ENCODE results near the gene STXBP3.

STXBP3 gene

GRCh38 chr1:108817811-108818210 lies 71.3 kb downstream of the STXBP3 start:
- H3K27me3 ChIP-seq (ENCODE audit: control insufficient read depth, insufficient read depth, low read length, poor library complexity, severe bottlenecking), result no peaks in the 10 kb centered on the region
- H3K9me3 ChIP-seq (ENCODE audit: control insufficient read depth, low read length), result no peaks in the 10 kb centered on the region
- no peaks in the 10 kb centered on the region for H3K36me3 ChIP-seq (ENCODE audit: control insufficient read depth, insufficient read depth, low read length)
- no peak overlapping the region for H3K27ac ChIP-seq (ENCODE audit: insufficient read depth, low read depth, low read length, poor library complexity, severe bottlenecking)
- peaks cover 16% of the 10 kb centered on the region for H3K4me1 ChIP-seq (ENCODE audit: control insufficient read depth, insufficient read depth, low read length)
- H3K4me3 ChIP-seq (ENCODE audit: insufficient read depth, low read depth, low read length), result no peak overlapping the region

- H3K27ac ChIP-seq (ENCODE audit: insufficient read depth, low read depth, low read length, poor library complexity, severe bottlenecking), result no peak overlapping the region
- peaks cover 11% of the 10 kb centered on the region for H3K4me1 ChIP-seq (ENCODE audit: control insufficient read depth, insufficient read depth, low read length)
- no peaks in the 10 kb centered on the region for H3K36me3 ChIP-seq (ENCODE audit: control insufficient read depth, insufficient read depth, low read length)
- 93 to 94% methylated on average over 5 of the region's 5 CpGs for WGBS, 2 experiments
- H3K27me3 ChIP-seq (ENCODE audit: control insufficient read depth, insufficient read depth, low read length, poor library complexity, severe bottlenecking), result no peaks in the 10 kb centered on the region
- H3K4me3 ChIP-seq (ENCODE audit: insufficient read depth, low read depth, low read length), result no peak overlapping the region
- H3K9me3 ChIP-seq (ENCODE audit: control insufficient read depth, low read length), result no peaks in the 10 kb centered on the region
Observed at GRCh38 chr1:108819878-108820277, 73.4 kb downstream of the STXBP3 start.

DNA sequence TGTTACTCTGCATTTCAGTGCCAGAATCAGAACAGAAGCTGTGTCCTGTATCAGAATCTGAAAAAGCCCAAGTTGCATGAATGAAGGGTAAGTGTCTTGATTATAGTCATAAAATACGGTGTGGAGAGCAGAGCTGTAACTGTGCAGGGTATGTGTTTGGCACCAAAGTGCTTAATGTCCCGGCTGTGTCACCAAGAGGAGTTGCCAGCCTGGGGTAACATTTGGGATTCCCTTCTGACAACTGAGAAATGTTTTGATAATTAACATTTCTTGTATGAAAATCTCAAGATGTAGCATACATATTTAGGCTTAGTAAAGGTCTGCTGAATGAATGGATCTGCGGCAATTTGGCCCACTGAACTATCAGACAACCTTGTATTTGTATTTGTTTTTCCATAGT lies 77.2 kb downstream of the STXBP3 start:
- Histone ChIP-seq H3K9me3 (ENCODE audit: control insufficient read depth, low read length) (no peaks in the 10 kb centered on the region), H3K27me3 (ENCODE audit: control insufficient read depth, insufficient read depth, low read length, poor library complexity, severe bottlenecking) (no peaks in the 10 kb centered on the region), H3K27ac (ENCODE audit: insufficient read depth, low read depth, low read length, poor library complexity, severe bottlenecking) (no peak overlapping the region), H3K36me3 (ENCODE audit: control insufficient read depth, insufficient read depth, low read length) (no peaks in the 10 kb centered on the region), H3K4me3 (ENCODE audit: insufficient read depth, low read depth, low read length) (no peak overlapping the region), H3K4me1 (ENCODE audit: control insufficient read depth, insufficient read depth, low read length) (no peaks in the 10 kb centered on the region)
- WGBS, 2 experiments, result 65 to 67% methylated on average over 3 of the region's 3 CpGs

DNA sequence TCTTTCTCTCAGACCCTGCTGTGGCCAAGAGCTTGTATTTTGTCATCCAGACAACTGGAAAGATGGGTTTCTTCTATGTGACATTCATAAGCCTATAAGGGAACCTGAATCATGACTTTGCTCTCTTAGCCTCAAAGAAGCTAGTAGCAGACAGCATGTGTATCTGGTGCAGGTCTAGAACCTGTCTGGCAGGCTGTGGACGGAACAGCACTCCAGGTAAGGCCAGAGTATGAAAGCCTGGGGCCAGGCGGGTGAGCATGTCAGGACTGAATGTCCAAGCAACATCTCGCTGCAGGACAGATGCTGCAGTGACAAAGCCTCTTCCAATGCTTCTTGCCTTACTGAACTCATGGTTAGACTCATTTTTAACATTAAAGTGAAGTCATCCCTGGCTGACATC lies 77.6 kb downstream of the STXBP3 start:
- no peaks in the 10 kb centered on the region for H3K27me3 ChIP-seq (ENCODE audit: control insufficient read depth, insufficient read depth, low read length, poor library complexity, severe bottlenecking)
- no peaks in the 10 kb centered on the region for H3K36me3 ChIP-seq (ENCODE audit: control insufficient read depth, insufficient read depth, low read length)
- no peaks in the 10 kb centered on the region for H3K4me1 ChIP-seq (ENCODE audit: control insufficient read depth, insufficient read depth, low read length)
- H3K9me3 ChIP-seq (ENCODE audit: control insufficient read depth, low read length), result no peaks in the 10 kb centered on the region
- H3K27ac ChIP-seq (ENCODE audit: insufficient read depth, low read depth, low read length, poor library complexity, severe bottlenecking), result no peak overlapping the region
- H3K4me3 ChIP-seq (ENCODE audit: insufficient read depth, low read depth, low read length), result no peak overlapping the region
- WGBS, 2 experiments, result 89 to 92% methylated on average over 3 of the region's 3 CpGs

GRCh38 chr1:108826081-108826635 lies 79.7 kb downstream of the STXBP3 start:
- H3K27ac ChIP-seq (ENCODE audit: insufficient read depth, low read depth, low read length, poor library complexity, severe bottlenecking), result no peak overlapping the region
- H3K27me3 ChIP-seq (ENCODE audit: control insufficient read depth, insufficient read depth, low read length, poor library complexity, severe bottlenecking), result no peaks in the 10 kb centered on the region
- H3K4me1 ChIP-seq (ENCODE audit: control insufficient read depth, insufficient read depth, low read length), result no peaks in the 10 kb centered on the region
- no peak overlapping the region for H3K4me3 ChIP-seq (ENCODE audit: insufficient read depth, low read depth, low read length)
- no peaks in the 10 kb centered on the region for H3K36me3 ChIP-seq (ENCODE audit: control insufficient read depth, insufficient read depth, low read length)
- WGBS, 2 experiments, result 94 to 98% methylated on average over 3 of the region's 3 CpGs
- no peaks in the 10 kb centered on the region for H3K9me3 ChIP-seq (ENCODE audit: control insufficient read depth, low read length)

- H3K27ac ChIP-seq (ENCODE audit: insufficient read depth, low read depth, low read length, poor library complexity, severe bottlenecking), result no peak overlapping the region
Observed at GRCh38 chr1:108828074-108828961, 81.8 kb downstream of the STXBP3 start.

GRCh38 chr1:108829498-108829916 lies 83.0 kb downstream of the STXBP3 start:
- no peaks in the 10 kb centered on the region for H3K4me1 ChIP-seq (ENCODE audit: control insufficient read depth, insufficient read depth, low read length)
- H3K4me3 ChIP-seq (ENCODE audit: insufficient read depth, low read depth, low read length), result no peak overlapping the region
- no peaks in the 10 kb centered on the region for H3K9me3 ChIP-seq (ENCODE audit: control insufficient read depth, low read length)
- no peaks in the 10 kb centered on the region for H3K27me3 ChIP-seq (ENCODE audit: control insufficient read depth, insufficient read depth, low read length, poor library complexity, severe bottlenecking)
- 93 to 95% methylated on average over 6 of the region's 6 CpGs for WGBS, 2 experiments
- no peaks in the 10 kb centered on the region for H3K36me3 ChIP-seq (ENCODE audit: control insufficient read depth, insufficient read depth, low read length)
- H3K27ac ChIP-seq (ENCODE audit: insufficient read depth, low read depth, low read length, poor library complexity, severe bottlenecking), result no peak overlapping the region

More at GRCh38 chr1:108828074-108828961, 81.8 kb downstream of the STXBP3 start:
- Histone ChIP-seq H3K36me3 (ENCODE audit: control insufficient read depth, insufficient read depth, low read length) (no peaks in the 10 kb centered on the region), H3K27me3 (ENCODE audit: control insufficient read depth, insufficient read depth, low read length, poor library complexity, severe bottlenecking) (no peaks in the 10 kb centered on the region), H3K4me3 (ENCODE audit: insufficient read depth, low read depth, low read length) (no peak overlapping the region), H3K4me1 (ENCODE audit: control insufficient read depth, insufficient read depth, low read length) (no peaks in the 10 kb centered on the region), H3K9me3 (ENCODE audit: control insufficient read depth, low read length) (no peaks in the 10 kb centered on the region)
- 51 to 53% methylated on average over 12 of the region's 12 CpGs for WGBS, 2 experiments

GRCh38 chr1:108830119-108831008 lies 83.9 kb downstream of the STXBP3 start:
- H3K4me3 ChIP-seq (ENCODE audit: insufficient read depth, low read depth, low read length), result no peak overlapping the region
- no peaks in the 10 kb centered on the region for H3K4me1 ChIP-seq (ENCODE audit: control insufficient read depth, insufficient read depth, low read length)
- no peaks in the 10 kb centered on the region for H3K27me3 ChIP-seq (ENCODE audit: control insufficient read depth, insufficient read depth, low read length, poor library complexity, severe bottlenecking)
- 93% methylated on average over 20 of the region's 20 CpGs for WGBS, 2 experiments
- no peaks in the 10 kb centered on the region for H3K9me3 ChIP-seq (ENCODE audit: control insufficient read depth, low read length)
- H3K36me3 ChIP-seq (ENCODE audit: control insufficient read depth, insufficient read depth, low read length), result no peaks in the 10 kb centered on the region
- no peak overlapping the region for H3K27ac ChIP-seq (ENCODE audit: insufficient read depth, low read depth, low read length, poor library complexity, severe bottlenecking)

- Histone ChIP-seq H3K27ac (ENCODE audit: insufficient read depth, low read depth, low read length, poor library complexity, severe bottlenecking) (no peak overlapping the region), H3K4me1 (ENCODE audit: control insufficient read depth, insufficient read depth, low read length) (no peaks in the 10 kb centered on the region), H3K36me3 (ENCODE audit: control insufficient read depth, insufficient read depth, low read length) (no peaks in the 10 kb centered on the region), H3K4me3 (ENCODE audit: insufficient read depth, low read depth, low read length) (no peak overlapping the region), H3K27me3 (ENCODE audit: control insufficient read depth, insufficient read depth, low read length, poor library complexity, severe bottlenecking) (no peaks in the 10 kb centered on the region), H3K9me3 (ENCODE audit: control insufficient read depth, low read length) (no peaks in the 10 kb centered on the region)
- WGBS, 2 experiments, result 96% methylated on average over 2 of the region's 2 CpGs
Observed at GRCh38 chr1:108831225-108831624, 84.8 kb downstream of the STXBP3 start.

DNA sequence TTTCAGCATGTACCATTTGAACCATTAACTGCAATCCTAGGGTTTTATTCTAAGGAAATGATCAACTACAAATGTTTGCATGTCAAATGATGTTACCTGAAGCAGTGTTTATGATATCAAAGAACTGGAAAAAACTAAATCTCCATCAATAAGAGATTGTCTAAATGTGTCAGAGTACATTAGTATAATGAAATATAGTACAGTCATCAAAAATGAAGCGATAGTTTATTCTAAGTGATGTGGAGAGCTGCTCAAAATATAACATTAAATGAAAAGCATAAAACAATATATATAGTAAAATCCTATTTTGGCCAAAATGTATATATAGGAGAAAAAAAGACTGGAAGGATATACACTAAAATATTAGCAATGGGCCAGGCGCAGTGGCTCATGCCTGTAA lies 86.5 kb downstream of the STXBP3 start:
- H3K4me1 ChIP-seq (ENCODE audit: control insufficient read depth, insufficient read depth, low read length), result no peaks in the 10 kb centered on the region
- no peak overlapping the region for H3K27ac ChIP-seq (ENCODE audit: insufficient read depth, low read depth, low read length, poor library complexity, severe bottlenecking)
- no peaks in the 10 kb centered on the region for H3K9me3 ChIP-seq (ENCODE audit: control insufficient read depth, low read length)
- no peaks in the 10 kb centered on the region for H3K27me3 ChIP-seq (ENCODE audit: control insufficient read depth, insufficient read depth, low read length, poor library complexity, severe bottlenecking)
- H3K4me3 ChIP-seq (ENCODE audit: insufficient read depth, low read depth, low read length), result no peak overlapping the region
- WGBS, 2 experiments, result 96 to 100% methylated on average over 1 of the region's 2 CpGs
- no peaks in the 10 kb centered on the region for H3K36me3 ChIP-seq (ENCODE audit: control insufficient read depth, insufficient read depth, low read length)
